Activated naive CD8-positive, alpha-beta T cell treated with anti-CD3 and anti-CD28 coated beads, Interleukin-2, amount 50 U/mL, for 24 hours (primary cell): Measurements from ENCODE around the gene PDIK1L.
"Not testable (repeated sequence)": the region's sequence is repeated elsewhere in the genome, so short reads cannot be mapped to it uniquely, and the experiment has no call there.

Experiments
- ATAC-seq: fragments of 150-1000 bp; cut with Tn5 transposase; one replicate; pipeline ENCODE4 v1.10.0; 2021
- DNase-seq: peaks from one replicate; pipeline ENCODE4 v3.0.0; 2021
- H3K27ac Mint-ChIP-seq: one replicate; pipeline ENCODE4 v1.8.0; 2021; ENCODE audit warnings: mild to moderate bottlenecking, mixed read lengths
- H3K27me3 Mint-ChIP-seq: one replicate; pipeline ENCODE4 v1.8.0; 2021; ENCODE audit warnings: mixed read lengths
- H3K36me3 Mint-ChIP-seq: one replicate; pipeline ENCODE4 v1.8.0; 2021; ENCODE audit warnings: low read depth, mixed read lengths
- H3K4me1 Mint-ChIP-seq: one replicate; pipeline ENCODE4 v1.8.0; 2021; ENCODE audit warnings: mixed read lengths
- H3K4me3 Mint-ChIP-seq: one replicate; pipeline ENCODE4 v1.8.0; 2021; ENCODE audit warnings: mild to moderate bottlenecking, moderate library complexity, mixed read lengths
- H3K9me3 Mint-ChIP-seq: one replicate; pipeline ENCODE4 v1.8.0; 2021; ENCODE audit warnings: mixed read lengths

Gene PDIK1L

GRCh38 chr1:26079960-26080814, 31.4 kb upstream of the PDIK1L start:
- DNase-seq (no peak), ATAC-seq (no peak)
- H3K4me1 Mint-ChIP-seq: no peaks in the 10 kb centered on the region
- H3K27me3 Mint-ChIP-seq: peaks cover 13% of the 10 kb centered on the region
- no peak overlapping the region for H3K4me3 Mint-ChIP-seq
- H3K9me3 Mint-ChIP-seq: no peaks in the 10 kb centered on the region
- H3K36me3 Mint-ChIP-seq: no peaks in the 10 kb centered on the region
- H3K27ac Mint-ChIP-seq: no peak overlapping the region

- Mint-ChIP-seq H3K9me3 (no peaks in the 10 kb centered on the region), H3K4me3 (no peak overlapping the region), H3K27ac (no peak overlapping the region), H3K27me3 (peaks cover 12% of the 10 kb centered on the region), H3K36me3 (no peaks in the 10 kb centered on the region), H3K4me1 (no peaks in the 10 kb centered on the region)
- no peak for DNase-seq
- ATAC-seq: no peak
Observed at GRCh38 chr1:26081267-26082019, 30.2 kb upstream of the PDIK1L start.

GRCh38 chr1:26082020-26082350, 29.6 kb upstream of the PDIK1L start:
- no peak overlapping the region for H3K27ac Mint-ChIP-seq
- no peak for ATAC-seq
- H3K4me1 Mint-ChIP-seq: no peaks in the 10 kb centered on the region
- DNase-seq: no peak
- peaks cover 12% of the 10 kb centered on the region for H3K27me3 Mint-ChIP-seq
- H3K9me3 Mint-ChIP-seq: no peaks in the 10 kb centered on the region
- no peaks in the 10 kb centered on the region for H3K36me3 Mint-ChIP-seq
- no peak overlapping the region for H3K4me3 Mint-ChIP-seq

GRCh38 chr1:26083208-26083607, 28.4 kb upstream of the PDIK1L start:
- DNase-seq (no peak), ATAC-seq (no peak)
- no peaks in the 10 kb centered on the region for H3K36me3 Mint-ChIP-seq

GRCh38 chr1:26084091-26084561, 27.5 kb upstream of the PDIK1L start:
- Mint-ChIP-seq H3K27ac (no peak overlapping the region), H3K9me3 (no peaks in the 10 kb centered on the region), H3K36me3 (no peaks in the 10 kb centered on the region), H3K4me3 (no peak overlapping the region), H3K4me1 (no peaks in the 10 kb centered on the region), H3K27me3 (peaks cover 12% of the 10 kb centered on the region)
- no peak for ATAC-seq
- no peak for DNase-seq

More at GRCh38 chr1:26083208-26083607, 28.4 kb upstream of the PDIK1L start:
- H3K27ac Mint-ChIP-seq: no peak overlapping the region
- H3K4me1 Mint-ChIP-seq: no peaks in the 10 kb centered on the region
- H3K9me3 Mint-ChIP-seq: no peaks in the 10 kb centered on the region
- H3K4me3 Mint-ChIP-seq: no peak overlapping the region
- H3K27me3 Mint-ChIP-seq: peaks cover 12% of the 10 kb centered on the region

- H3K27me3 Mint-ChIP-seq: peaks cover 15% of the 10 kb centered on the region
- H3K4me3 Mint-ChIP-seq: no peak overlapping the region
- no peak overlapping the region for H3K27ac Mint-ChIP-seq
- H3K9me3 Mint-ChIP-seq: no peaks in the 10 kb centered on the region
- DNase-seq: no peak
- H3K4me1 Mint-ChIP-seq: no peaks in the 10 kb centered on the region
- H3K36me3 Mint-ChIP-seq: no peaks in the 10 kb centered on the region
- no peak for ATAC-seq
Observed at GRCh38 chr1:26084844-26085243, 26.8 kb upstream of the PDIK1L start.

- H3K27ac Mint-ChIP-seq: no peak overlapping the region
- ATAC-seq (no peak), DNase-seq (no peak)
- no peaks in the 10 kb centered on the region for H3K36me3 Mint-ChIP-seq
- H3K4me1 Mint-ChIP-seq: no peaks in the 10 kb centered on the region
- H3K9me3 Mint-ChIP-seq: no peaks in the 10 kb centered on the region
- H3K27me3 Mint-ChIP-seq: peaks cover 37% of the 10 kb centered on the region
- H3K4me3 Mint-ChIP-seq: no peak overlapping the region
Observed at GRCh38 chr1:26089125-26089524, 22.5 kb upstream of the PDIK1L start.

- Mint-ChIP-seq H3K36me3 (no peaks in the 10 kb centered on the region), H3K27ac (no peak overlapping the region), H3K9me3 (no peaks in the 10 kb centered on the region), H3K4me1 (no peaks in the 10 kb centered on the region), H3K27me3 (peaks cover 27% of the 10 kb centered on the region), H3K4me3 (no peak overlapping the region)
- DNase-seq (no peak), ATAC-seq (no peak)
Observed at GRCh38 chr1:26090893-26091292, 20.7 kb upstream of the PDIK1L start.

- DNase-seq (no peak), ATAC-seq (no peak)
- H3K9me3 Mint-ChIP-seq: no peaks in the 10 kb centered on the region
- no peak overlapping the region for H3K4me3 Mint-ChIP-seq
- H3K27me3 Mint-ChIP-seq: peaks cover 27% of the 10 kb centered on the region
- no peaks in the 10 kb centered on the region for H3K4me1 Mint-ChIP-seq
- H3K27ac Mint-ChIP-seq: no peak overlapping the region
- H3K36me3 Mint-ChIP-seq: no peaks in the 10 kb centered on the region
Observed at GRCh38 chr1:26092422-26092821, 19.2 kb upstream of the PDIK1L start.

GRCh38 chr1:26093569-26093968, 18.1 kb upstream of the PDIK1L start:
- H3K36me3 Mint-ChIP-seq, H3K9me3 Mint-ChIP-seq, DNase-seq, H3K27ac Mint-ChIP-seq, ATAC-seq, H3K4me1 Mint-ChIP-seq, H3K4me3 Mint-ChIP-seq: not testable (repeated sequence)
- peaks cover 30% of the 10 kb centered on the region for H3K27me3 Mint-ChIP-seq

- no peak for DNase-seq
- H3K9me3 Mint-ChIP-seq: no peaks in the 10 kb centered on the region
- H3K4me3 Mint-ChIP-seq: no peak overlapping the region
- H3K27me3 Mint-ChIP-seq: peaks cover 30% of the 10 kb centered on the region
- no peak overlapping the region for H3K27ac Mint-ChIP-seq
- peaks cover 3% of the 10 kb centered on the region for H3K4me1 Mint-ChIP-seq
- no peaks in the 10 kb centered on the region for H3K36me3 Mint-ChIP-seq
- no peak for ATAC-seq
Observed at GRCh38 chr1:26094076-26094669, 17.5 kb upstream of the PDIK1L start.

- Mint-ChIP-seq H3K27ac (no peak overlapping the region), H3K4me3 (no peak overlapping the region)
- DNase-seq: no peak
Observed at GRCh38 chr1:26094677-26095383, 16.8 kb upstream of the PDIK1L start.

GRCh38 chr1:26096471-26096870, 15.2 kb upstream of the PDIK1L start:
- no peaks in the 10 kb centered on the region for H3K36me3 Mint-ChIP-seq
- DNase-seq (no peak), ATAC-seq (no peak)
- no peaks in the 10 kb centered on the region for H3K9me3 Mint-ChIP-seq
- H3K4me1 Mint-ChIP-seq: peaks cover 3% of the 10 kb centered on the region
- H3K27me3 Mint-ChIP-seq: peaks cover 15% of the 10 kb centered on the region
- no peak overlapping the region for H3K4me3 Mint-ChIP-seq
- H3K27ac Mint-ChIP-seq: no peak overlapping the region

More at GRCh38 chr1:26094677-26095383, 16.8 kb upstream of the PDIK1L start:
- ATAC-seq: no peak
- no peaks in the 10 kb centered on the region for H3K36me3 Mint-ChIP-seq
- H3K27me3 Mint-ChIP-seq: peaks cover 28% of the 10 kb centered on the region
- peaks cover 3% of the 10 kb centered on the region for H3K4me1 Mint-ChIP-seq
- no peaks in the 10 kb centered on the region for H3K9me3 Mint-ChIP-seq

- H3K27ac Mint-ChIP-seq: no peak overlapping the region
- no peaks in the 10 kb centered on the region for H3K9me3 Mint-ChIP-seq
- H3K4me1 Mint-ChIP-seq: peaks cover 3% of the 10 kb centered on the region
- H3K4me3 Mint-ChIP-seq: no peak overlapping the region
- peaks cover 7% of the 10 kb centered on the region for H3K27me3 Mint-ChIP-seq
- no peak for DNase-seq
- H3K36me3 Mint-ChIP-seq: no peaks in the 10 kb centered on the region
- peak; percentile 40 for ATAC-seq
Observed at GRCh38 chr1:26097696-26098095, 13.9 kb upstream of the PDIK1L start.
